PC-3 (cell line): Measurements from ENCODE around the gene OR4Q3.

ENCODE experiments used
- EZH2 ChIP-seq: fragments of 300-600 bp; sonication (generic); IDR thresholded peaks from one replicate; pipeline ENCODE4 v1.6.1; 2017; ENCODE audit warnings: antibody characterized with exemption, mild to moderate bottlenecking, low read length; ENCODE audit not compliant: unreplicated experiment
- EZH2phosphoT487 ChIP-seq: fragments of 300-600 bp; sonication (generic); IDR thresholded peaks from 2 replicates; pipeline ENCODE4 v1.6.1; 2018; ENCODE audit warnings: mild to moderate bottlenecking, antibody characterized with exemption, low read length, borderline replicate concordance
- TF ChIP-seq, protein P1 (sequence below): fragments of 300-600 bp; sonication (generic); conservative IDR thresholded peaks from 2 replicates; pipeline ENCODE4 v1.5.1; 2017; ENCODE audit warnings: antibody characterized with exemption, low read depth, mild to moderate bottlenecking, low read length

GRCh38 chr14:19729359-19729758 is 14.0 kb upstream of the OR4Q3 start:
- TF ChIP-seq, protein P1, sequence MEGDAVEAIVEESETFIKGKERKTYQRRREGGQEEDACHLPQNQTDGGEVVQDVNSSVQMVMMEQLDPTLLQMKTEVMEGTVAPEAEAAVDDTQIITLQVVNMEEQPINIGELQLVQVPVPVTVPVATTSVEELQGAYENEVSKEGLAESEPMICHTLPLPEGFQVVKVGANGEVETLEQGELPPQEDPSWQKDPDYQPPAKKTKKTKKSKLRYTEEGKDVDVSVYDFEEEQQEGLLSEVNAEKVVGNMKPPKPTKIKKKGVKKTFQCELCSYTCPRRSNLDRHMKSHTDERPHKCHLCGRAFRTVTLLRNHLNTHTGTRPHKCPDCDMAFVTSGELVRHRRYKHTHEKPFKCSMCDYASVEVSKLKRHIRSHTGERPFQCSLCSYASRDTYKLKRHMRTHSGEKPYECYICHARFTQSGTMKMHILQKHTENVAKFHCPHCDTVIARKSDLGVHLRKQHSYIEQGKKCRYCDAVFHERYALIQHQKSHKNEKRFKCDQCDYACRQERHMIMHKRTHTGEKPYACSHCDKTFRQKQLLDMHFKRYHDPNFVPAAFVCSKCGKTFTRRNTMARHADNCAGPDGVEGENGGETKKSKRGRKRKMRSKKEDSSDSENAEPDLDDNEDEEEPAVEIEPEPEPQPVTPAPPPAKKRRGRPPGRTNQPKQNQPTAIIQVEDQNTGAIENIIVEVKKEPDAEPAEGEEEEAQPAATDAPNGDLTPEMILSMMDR: no peak
- TF ChIP-seq EZH2: no peak
- no peak for TF ChIP-seq EZH2phosphoT487
